ENCODE data around the gene NAA80.

Gene NAA80

GRCh38 chr3:50278123-50278879 lies 20.9 kb downstream of the NAA80 start:
- H3K4me3 ChIP-seq (ENCODE audit: low read depth, low read length): no peak overlapping the region
- DNase-seq (ENCODE audit: low read depth): no peak
- TF ChIP-seq CTCF (IDR thresholded peaks at IDR 0.05; ENCODE audit: insufficient read depth, low read depth, low read length, missing control alignments): no peak

DNA sequence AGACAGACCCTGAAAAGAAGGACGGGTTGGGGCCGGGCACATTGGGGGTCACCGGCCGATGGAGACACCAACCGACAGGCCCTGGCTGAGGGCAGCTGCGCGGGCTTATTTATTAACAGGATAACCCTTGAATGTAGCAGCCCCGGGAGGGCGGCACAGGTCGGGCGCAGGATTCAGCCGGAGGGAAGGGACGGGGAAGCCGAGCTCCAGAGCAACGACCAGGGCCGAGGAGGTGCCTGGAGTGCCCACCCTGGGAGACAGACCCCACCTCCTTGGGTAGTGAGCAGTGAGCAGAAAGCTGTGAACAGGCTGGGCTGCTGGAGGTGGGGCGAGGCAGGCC lies 22.5 kb downstream of the NAA80 start:
- TF ChIP-seq CTCF (IDR thresholded peaks at IDR 0.05; ENCODE audit: insufficient read depth, low read depth, low read length, missing control alignments): no peak
- DNase-seq (ENCODE audit: low read depth): no peak
- no peak overlapping the region for H3K4me3 ChIP-seq (ENCODE audit: low read depth, low read length)

DNA sequence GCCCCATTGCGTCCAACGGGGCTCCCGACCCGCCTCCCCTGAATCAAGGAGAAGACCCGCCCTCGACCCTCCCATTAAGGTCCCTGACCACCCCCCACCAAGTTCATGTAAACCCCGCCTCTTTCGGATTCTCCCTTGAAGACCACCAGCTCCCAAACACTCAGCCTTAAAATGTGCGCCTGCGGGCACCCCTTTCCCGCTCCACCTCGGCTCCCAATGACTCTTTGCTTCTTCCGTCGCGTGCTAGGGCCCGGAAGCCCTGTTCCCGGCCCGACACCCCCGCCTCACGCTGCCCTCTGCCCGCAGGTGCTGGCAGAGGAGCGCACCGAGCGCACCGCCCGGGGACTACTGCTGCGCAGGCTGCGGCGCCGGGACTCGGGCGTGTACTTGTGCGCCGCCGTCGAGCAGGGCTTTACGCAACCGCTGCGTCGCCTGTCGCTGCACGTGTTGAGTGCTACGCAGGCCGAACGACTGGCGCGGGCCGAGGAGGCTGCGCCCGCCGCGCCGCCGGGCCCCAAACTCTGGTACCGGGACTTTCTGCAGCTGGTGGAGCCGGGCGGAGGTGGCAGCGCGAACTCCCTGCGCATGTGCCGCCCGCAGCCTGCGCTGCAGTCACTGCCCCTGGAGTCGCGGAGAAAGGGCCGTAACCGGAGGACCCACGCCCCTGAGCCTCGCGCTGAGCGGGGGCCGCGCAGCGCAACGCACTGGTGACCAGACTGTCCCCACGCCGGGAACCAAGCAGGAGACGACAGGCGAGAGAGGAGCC lies 23.0 kb downstream of the NAA80 start:
- TF ChIP-seq CTCF (IDR thresholded peaks at IDR 0.05; ENCODE audit: insufficient read depth, low read depth, low read length, missing control alignments): no peak
- no peak overlapping the region for H3K4me3 ChIP-seq (ENCODE audit: low read depth, low read length)
- no peak for DNase-seq (ENCODE audit: low read depth)

GRCh38 chr3:50275141-50275995 lies 23.8 kb downstream of the NAA80 start:
- no peak overlapping the region for H3K4me3 ChIP-seq (ENCODE audit: low read depth, low read length)
- no peak for TF ChIP-seq CTCF (IDR thresholded peaks at IDR 0.05; ENCODE audit: insufficient read depth, low read depth, low read length, missing control alignments)
- no peak for DNase-seq (ENCODE audit: low read depth)

- TF ChIP-seq CTCF (IDR thresholded peaks at IDR 0.05; ENCODE audit: insufficient read depth, low read depth, low read length, missing control alignments): peak; percentile 78
- DNase-seq (ENCODE audit: low read depth): peak; percentile 85
- no peak overlapping the region for H3K4me3 ChIP-seq (ENCODE audit: low read depth, low read length)
Observed at GRCh38 chr3:50274371-50275104, 24.7 kb downstream of the NAA80 start.

DNA sequence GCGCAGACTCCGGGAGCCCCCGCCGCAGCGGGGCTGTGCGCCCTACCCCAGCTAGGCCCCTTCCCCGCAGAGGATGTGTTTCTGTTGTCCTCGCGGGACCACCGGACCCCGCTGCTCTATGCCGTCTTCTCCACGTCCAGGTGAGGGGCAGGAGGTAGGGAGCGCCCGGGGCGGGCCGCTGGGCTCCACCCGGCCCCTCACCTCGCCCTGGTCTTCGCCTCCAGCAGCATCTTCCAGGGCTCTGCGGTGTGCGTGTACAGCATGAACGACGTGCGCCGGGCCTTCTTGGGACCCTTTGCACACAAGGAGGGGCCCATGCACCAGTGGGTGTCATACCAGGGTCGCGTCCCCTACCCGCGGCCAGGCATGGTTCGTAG lies 25.5 kb downstream of the NAA80 start:
- no peak for TF ChIP-seq CTCF (IDR thresholded peaks at IDR 0.05; ENCODE audit: insufficient read depth, low read depth, low read length, missing control alignments)
- H3K4me3 ChIP-seq (ENCODE audit: low read depth, low read length): no peak overlapping the region
- DNase-seq (ENCODE audit: low read depth): no peak
